Epidermal melanocyte (primary cell): ENCODE results near the gene MASP1.

Experiments
- DNase-seq: peaks from one replicate; pipeline ENCODE4 v3.0.0; 2011; ENCODE audit warnings: low spot score; ENCODE audit not compliant: insufficient read length

MASP1 gene

DNA sequence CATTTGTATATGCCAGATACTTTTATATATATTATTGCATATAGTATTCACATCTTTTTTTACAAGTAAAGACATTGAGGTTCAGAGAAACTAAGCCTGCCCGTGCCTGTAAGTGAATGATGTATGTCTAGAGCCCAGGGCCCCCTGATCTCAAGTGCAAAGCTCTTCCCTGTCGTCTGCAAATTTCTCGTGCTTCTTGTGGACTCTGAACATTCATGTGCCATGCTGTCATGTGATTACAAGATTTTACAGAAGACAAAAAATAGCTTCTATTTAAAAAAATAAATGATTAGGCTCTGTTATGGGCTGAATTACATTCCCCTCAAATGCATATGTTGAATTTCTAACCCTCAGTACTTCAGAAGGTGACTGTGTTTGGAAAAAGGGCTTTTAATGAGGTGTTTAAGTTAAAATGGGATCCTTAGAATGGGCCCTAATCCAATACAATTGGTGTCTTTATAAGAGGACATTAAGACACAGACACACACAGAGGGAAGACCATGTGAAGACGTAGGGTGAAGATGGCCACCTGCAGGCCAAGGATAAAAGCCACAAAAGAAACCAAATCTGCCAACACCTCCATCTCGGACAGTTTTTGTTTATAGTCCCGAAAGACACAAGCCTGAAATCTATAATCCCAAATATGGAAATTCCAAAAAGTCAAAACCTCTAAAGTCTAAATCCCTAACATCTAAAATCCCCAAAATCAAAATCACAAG, 3.9 kb upstream of the MASP1 start:
- no peak for DNase-seq

DNA sequence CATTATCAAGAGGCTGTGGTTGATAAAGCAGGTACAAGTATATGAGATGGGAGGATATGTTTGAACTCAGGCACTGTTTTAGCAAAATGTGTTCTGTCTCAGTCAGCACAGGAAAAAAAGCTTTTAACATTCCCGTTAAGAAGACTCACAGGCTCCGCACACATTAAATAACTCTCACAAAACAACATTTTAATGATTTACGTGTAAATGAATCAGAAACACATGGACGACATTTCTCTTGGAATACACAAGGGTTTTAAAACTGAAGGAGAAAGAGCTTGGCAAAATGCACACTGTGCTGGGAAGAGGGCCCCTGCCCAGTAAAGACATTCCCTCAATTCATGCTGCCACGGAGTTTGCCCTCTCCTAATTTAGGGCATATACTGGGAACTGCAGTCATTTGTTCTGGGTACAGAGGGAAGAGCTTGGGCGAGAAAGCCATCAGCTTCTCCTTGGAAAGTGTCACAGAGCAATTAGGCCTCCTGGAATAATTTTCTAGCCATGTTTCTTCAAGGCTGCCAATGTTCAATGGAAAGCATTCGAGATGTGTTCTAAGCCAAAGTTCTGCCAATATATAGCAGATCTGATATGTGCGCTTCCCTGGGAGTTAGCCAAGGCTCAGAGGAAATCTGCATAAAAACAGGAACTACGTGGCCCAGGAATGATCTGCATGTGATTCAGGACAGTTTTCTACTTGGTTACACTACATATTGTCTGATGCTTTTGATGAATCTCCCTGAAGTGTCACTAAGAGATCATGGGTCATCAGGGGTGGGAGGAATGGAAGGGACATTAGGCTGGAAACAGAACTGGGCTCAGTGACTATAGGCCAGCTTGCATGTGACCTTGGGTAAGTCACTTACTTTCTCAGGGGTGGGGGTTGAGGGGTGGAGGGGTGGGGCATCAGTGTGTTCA, 2.2 kb upstream of the MASP1 start:
- no peak for DNase-seq

DNA sequence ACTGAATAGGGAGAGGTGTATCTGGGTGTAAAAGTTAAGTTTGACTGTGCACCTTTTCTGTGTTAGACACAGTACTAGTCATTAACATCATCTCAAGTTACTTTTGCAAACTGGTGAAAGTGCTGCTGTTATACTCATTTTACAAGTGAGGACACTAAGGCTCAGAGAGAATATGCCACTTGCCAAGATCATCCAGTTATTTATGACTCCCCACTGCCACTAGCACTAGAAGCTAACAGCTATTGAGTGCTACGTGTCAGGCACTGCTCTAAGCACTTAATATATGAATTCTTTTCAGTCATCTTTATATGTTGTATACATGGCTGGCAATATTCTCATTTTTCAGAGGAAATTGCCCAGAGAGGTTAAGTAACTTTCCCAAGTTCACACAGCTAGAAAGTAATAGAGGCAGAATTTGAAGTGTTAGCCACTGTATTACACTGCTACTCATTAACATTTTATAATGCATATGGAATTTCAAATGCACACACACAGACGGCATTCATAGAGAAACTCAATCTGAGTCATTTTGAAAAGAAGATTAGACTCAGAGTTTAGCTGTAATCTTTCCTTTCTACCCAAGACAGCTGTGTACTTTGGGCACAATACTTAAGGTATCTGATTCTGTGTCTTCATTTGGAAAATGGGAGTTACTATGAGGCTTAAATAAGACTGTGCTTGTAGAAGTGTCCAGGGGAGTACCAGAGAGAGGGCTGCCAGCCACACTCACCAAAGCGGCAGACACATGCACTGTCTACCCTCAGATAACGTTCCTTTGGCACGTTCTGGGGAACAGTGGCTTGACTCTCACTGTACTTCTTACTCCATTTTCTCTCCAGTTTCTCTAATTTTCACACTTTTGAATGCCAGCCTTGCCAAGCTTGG, 1.3 kb upstream of the MASP1 start:
- no peak for DNase-seq

- no peak for DNase-seq
Observed at GRCh38 chr3:187292181-187292580, 644 bp upstream of the MASP1 start.

DNA sequence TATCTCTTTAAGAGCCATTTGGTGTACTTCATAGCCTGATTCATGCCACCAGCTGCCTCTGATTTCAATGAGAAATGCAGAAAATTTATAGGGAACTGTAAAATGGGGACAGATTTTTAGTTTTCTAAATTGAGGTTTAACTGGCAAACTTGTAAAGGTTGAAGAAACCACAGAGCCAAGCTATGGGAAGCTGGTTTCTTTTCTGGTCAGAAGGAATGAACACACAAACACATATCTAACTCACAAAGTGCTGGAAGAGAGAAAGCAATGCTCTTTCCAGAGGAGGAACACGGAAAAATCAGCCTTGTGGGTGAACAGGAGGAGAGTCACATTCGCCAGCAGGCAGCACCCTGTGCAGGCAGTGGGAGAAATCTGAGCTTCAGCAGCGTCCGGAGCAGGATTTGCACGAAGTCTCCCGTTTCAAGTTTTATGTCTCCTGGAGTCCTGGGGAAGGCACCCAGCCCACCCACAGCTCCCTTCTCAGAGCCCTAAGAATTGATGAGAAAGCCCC, 481 bp downstream of the MASP1 start:
- no peak for DNase-seq

- no peak for DNase-seq
Observed at GRCh38 chr3:187290503-187290902, 1.0 kb downstream of the MASP1 start.

GRCh38 chr3:187288855-187289605, 2.5 kb downstream of the MASP1 start:
- DNase-seq = no peak

GRCh38 chr3:187288131-187288854, 3.2 kb downstream of the MASP1 start:
- no peak for DNase-seq

- DNase-seq = no peak
Observed at GRCh38 chr3:187287256-187287655, 4.3 kb downstream of the MASP1 start.

DNA sequence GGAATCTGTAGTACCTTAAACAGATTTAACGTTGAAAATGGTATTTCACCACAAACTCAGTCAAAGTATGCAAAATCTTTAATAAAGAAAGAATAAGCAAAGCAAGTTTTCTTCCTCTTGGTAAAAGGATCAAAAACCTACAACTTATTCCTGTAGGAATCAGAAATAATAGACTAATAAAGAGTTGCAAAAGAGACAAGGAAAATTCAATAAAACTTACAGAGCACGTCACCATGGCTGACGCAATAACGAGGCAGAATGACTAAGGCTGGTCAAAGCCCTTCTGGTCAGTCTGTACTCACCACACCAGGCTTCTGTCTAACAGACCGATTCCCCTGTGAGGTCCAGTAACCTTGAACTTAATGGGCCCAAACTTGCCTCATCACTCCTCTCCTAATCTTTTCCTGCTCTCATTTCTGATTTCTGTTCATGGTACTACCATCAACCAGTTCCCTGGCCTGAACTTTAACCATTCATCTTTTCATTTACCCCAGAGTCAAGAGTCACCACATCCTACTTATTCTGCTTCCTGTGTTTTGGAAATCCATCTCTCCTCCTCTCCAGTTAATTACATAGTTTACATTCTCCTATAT, 5.0 kb downstream of the MASP1 start:
- no peak for DNase-seq

DNA sequence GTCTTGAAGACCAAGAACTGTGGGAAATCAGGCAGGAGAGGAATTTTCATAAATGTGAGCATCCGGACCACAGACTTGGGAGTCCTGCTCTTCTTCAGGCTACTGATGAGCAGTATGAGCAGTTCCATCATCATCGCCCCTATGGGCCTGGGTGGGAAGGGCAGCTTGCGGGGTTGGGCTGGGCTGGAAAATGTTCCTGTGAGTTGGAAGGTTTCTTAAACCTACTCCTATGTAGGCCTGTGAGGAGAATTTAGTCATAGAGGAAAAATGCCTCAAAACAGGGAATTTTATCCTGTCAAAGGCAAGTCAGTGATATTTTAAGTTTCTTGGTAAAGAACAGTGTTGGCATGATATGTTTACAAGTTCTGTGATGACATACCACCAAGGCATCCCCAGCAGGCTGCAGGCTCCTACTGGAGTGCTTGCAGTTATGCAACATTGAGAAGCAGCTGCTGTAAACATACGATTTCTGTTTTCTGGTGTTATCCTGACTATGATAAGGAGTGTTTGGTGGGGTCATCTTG, 10.3 kb downstream of the MASP1 start:
- DNase-seq = peak; percentile 50

DNA sequence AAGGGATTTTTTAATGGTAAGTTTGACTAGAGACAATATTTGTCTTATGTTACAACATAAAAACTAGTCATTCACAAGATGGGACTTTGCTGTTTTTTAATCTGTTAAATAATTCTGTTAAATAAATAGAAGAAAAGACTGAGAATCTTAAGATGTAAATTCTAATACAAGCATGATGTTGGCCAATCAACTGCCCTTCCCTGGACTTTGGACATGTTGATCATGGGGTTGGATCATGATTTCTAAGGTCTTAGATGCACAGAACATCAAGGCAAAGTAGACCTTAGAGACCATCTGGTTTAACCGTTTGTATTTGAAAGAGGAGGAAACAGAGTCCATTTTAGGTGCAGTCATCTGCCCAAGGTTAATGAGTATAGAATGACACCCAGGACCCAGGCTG, 10.9 kb downstream of the MASP1 start:
- no peak for DNase-seq

DNA sequence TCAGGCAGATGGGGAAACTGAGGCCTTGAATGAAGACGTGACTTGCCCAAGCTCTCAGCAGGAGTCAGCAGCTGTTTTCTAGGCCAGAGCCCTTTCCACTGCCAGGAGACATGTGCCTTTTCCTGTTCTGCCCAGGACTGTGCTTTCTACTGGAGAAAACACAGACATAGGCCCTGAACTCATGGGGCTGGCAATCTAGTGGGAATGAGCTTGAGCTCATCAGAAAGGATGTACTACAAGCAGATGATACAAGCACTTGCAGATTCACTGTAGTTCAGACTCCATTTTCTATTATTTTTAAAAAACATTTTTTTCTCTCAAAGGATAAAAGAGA, 14.4 kb downstream of the MASP1 start:
- no peak for DNase-seq

DNA sequence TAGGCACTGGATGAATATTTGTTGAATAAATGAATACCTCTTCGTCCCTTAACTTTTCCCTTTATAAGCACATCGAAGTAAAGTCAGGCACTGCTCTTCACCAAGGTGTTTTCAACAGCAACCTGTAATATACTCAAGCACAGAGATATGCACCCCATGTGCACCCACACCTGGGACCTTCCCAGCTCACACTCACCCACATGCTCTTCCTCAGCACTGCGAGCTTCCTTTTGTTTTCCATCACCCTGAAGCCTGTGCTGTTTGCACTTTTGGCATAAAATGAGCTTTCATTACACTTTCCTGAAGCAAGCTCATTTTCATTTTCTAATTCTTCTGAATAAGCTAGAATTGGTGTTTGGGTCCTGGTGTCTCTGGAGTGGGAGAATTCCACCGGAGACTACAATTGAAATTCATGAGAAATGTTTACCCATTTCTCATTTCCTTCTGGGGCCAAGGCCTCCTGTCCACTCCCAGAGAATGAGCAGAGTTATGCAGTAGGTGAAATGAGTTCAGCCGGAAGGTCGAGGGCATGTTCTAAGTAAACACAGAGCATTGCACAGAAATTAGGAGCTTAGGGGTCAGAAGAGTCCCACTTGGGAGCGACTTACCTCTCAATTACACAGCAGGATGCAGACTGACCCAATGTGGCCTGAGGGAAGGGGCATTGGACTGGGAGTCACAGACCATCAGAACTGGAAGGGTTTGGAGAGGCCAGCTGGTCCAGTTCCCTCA, 15.0 kb downstream of the MASP1 start:
- no peak for DNase-seq

DNA sequence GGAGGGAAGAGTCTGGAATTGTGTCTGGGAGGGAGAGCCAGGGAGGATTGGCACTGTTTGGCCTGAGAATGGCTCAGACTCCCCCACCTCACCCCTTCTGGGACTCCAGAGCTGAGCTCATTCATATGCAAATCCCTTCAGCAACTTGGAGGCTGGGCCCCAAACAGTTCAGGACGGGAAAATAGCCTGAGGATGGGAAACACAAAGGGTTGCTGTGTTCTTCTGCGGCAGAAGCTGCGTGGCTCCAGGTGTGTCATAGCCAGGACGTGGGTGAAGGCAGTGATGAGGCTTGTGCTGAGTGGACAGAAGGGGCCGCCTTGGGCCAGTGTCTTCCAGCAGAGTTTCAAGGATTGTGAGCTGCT, 16.6 kb downstream of the MASP1 start:
- DNase-seq = no peak

DNA sequence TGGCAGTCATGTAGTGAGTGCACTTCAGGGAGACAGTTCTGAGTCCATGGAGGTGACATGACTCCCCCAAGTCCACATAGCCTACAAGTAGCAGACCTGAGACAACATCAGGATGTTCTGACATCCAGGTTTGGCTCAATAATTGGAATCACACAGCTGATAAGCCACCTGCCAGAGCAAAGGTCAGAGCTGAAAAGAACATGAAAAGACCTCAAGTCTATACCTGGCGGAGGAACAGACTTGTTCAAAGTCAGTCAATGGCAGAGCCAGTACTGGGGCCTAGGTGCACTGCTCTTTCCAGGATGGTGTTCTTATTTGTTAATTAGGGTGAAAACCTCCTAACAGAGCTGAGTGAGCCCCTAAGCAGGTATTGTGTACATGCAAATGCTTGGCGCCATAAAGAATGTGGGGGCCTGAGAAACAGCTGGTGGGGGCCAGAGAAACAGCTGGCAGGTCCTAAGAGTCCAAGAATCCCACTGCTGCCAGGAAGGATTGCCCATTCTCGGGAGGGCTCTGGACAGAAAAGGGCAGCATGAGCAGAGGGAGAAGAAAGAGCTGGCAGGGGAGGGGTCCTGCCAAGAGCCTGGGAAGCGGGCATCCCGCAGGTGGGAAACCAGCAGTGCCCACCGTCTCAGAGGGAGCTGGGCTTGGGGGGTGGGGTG, 17.1 kb downstream of the MASP1 start:
- no peak for DNase-seq

DNA sequence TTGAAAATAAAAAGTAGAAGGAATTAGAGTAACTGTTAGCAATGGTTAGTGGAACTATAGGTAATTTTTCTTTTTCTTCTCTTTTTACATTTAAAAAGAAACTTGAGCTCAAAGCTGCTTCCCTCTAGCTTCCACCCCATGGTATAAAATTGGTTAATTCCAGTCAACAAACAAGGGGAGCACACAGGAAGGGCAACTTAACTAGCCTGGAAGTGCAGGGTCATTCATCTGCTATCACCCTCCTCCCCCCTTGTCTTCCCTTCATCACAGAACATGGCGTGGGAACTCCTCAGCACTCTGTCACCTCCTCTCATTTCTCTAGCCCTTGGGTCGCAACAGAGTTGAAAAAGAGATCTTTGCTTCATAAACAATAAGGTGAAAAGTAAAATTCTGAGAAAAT, 20.0 kb downstream of the MASP1 start:
- no peak for DNase-seq

- DNase-seq = no peak
Observed at GRCh38 chr3:187269486-187269885, 22.1 kb downstream of the MASP1 start.
